Measurements from ENCODE around the gene CPVL.

DNA sequence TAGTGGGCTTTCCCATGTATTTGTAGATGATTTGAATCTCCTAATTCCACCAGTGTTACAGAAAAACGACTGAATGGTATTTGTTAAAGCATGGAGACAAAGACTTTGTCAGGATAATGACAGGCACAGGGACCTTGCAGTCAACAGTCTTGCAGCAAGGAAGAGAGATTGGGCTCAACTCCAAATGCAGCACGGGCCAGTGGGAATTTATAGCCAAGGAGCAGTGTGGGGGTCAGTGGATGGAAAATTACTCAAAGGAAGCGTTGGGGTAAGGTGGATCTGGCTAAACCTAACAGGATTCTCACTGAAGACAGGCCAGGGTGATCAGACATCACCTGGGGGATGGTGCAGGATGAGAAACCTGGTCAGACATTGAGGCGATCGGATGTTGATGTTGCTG, 24.3 kb downstream of the CPVL start:
- TF ChIP-seq RFX5 (IDR thresholded peaks at IDR 0.05) = no peak
- TF ChIP-seq, protein P1, sequence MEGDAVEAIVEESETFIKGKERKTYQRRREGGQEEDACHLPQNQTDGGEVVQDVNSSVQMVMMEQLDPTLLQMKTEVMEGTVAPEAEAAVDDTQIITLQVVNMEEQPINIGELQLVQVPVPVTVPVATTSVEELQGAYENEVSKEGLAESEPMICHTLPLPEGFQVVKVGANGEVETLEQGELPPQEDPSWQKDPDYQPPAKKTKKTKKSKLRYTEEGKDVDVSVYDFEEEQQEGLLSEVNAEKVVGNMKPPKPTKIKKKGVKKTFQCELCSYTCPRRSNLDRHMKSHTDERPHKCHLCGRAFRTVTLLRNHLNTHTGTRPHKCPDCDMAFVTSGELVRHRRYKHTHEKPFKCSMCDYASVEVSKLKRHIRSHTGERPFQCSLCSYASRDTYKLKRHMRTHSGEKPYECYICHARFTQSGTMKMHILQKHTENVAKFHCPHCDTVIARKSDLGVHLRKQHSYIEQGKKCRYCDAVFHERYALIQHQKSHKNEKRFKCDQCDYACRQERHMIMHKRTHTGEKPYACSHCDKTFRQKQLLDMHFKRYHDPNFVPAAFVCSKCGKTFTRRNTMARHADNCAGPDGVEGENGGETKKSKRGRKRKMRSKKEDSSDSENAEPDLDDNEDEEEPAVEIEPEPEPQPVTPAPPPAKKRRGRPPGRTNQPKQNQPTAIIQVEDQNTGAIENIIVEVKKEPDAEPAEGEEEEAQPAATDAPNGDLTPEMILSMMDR (IDR thresholded peaks at IDR 0.05) = no peak
- TF ChIP-seq EP300 (IDR thresholded peaks at IDR 0.05) = no peak
- TF ChIP-seq POLR2A (IDR thresholded peaks at IDR 0.05; ENCODE audit: low read length) = no peak
- TF ChIP-seq CEBPB (IDR thresholded peaks at IDR 0.05) = no peak
- no peak for TF ChIP-seq GATA3 (IDR thresholded peaks at IDR 0.05; ENCODE audit: borderline replicate concordance)
- no peak for TF ChIP-seq NFE2L2 (conservative IDR thresholded peaks at IDR 0.05; ENCODE audit: low read length)
- TF ChIP-seq, protein P2, sequence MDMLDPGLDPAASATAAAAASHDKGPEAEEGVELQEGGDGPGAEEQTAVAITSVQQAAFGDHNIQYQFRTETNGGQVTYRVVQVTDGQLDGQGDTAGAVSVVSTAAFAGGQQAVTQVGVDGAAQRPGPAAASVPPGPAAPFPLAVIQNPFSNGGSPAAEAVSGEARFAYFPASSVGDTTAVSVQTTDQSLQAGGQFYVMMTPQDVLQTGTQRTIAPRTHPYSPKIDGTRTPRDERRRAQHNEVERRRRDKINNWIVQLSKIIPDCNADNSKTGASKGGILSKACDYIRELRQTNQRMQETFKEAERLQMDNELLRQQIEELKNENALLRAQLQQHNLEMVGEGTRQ (IDR thresholded peaks at IDR 0.05) = no peak
- TF ChIP-seq EHMT2 (IDR thresholded peaks at IDR 0.05; ENCODE audit: low read depth) = no peak
- TF ChIP-seq HOXA7 (CRISPR knock-in tag; IDR thresholded peaks at IDR 0.05) = no peak
- no peak for TF ChIP-seq MAFK (IDR thresholded peaks at IDR 0.05; ENCODE audit: partially characterized antibody)
- TF ChIP-seq, protein P3, sequence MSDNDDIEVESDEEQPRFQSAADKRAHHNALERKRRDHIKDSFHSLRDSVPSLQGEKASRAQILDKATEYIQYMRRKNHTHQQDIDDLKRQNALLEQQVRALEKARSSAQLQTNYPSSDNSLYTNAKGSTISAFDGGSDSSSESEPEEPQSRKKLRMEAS (IDR thresholded peaks at IDR 0.05) = no peak
- no peak for TF ChIP-seq CHD2 (IDR thresholded peaks at IDR 0.05; ENCODE audit: low read length, partially characterized antibody)

Data from A549 (cell line).